Mucosa of rectum (tissue), 2 donors: Measurements from ENCODE around the gene MTUS2.

Source experiments
- H3K27ac ChIP-seq, 2 donors: one replicate each; pipeline ENCODE4 v1.7.0; 2013; ENCODE audit warnings: inconsistent platforms in 2 of 2, low read depth in 2 of 2, low read length in 2 of 2
- H3K27me3 ChIP-seq, 2 donors: one replicate each; pipeline ENCODE4 v1.7.0; 2013; ENCODE audit warnings: low read length in 2 of 2; ENCODE audit not compliant: control insufficient read depth in 2 of 2, insufficient read depth in 2 of 2
- H3K36me3 ChIP-seq, 2 donors: one replicate each; pipeline ENCODE4 v1.7.0; 2013; ENCODE audit warnings: low read length in 2 of 2; ENCODE audit not compliant: control insufficient read depth in 2 of 2, insufficient read depth in 2 of 2
- H3K4me1 ChIP-seq, 2 donors: one replicate each; pipeline ENCODE4 v1.7.0; 2013; ENCODE audit warnings: low read length in 2 of 2, mild to moderate bottlenecking in 1 of 2; ENCODE audit not compliant: control insufficient read depth in 2 of 2, insufficient read depth in 2 of 2
- H3K4me3 ChIP-seq, 2 donors: one replicate each; pipeline ENCODE4 v1.7.0; 2013; ENCODE audit warnings: low read length in 2 of 2
- H3K9ac ChIP-seq, 2 donors: one replicate each; pipeline ENCODE4 v1.7.0; 2013; ENCODE audit warnings: low read length in 2 of 2, low read depth in 1 of 2, mild to moderate bottlenecking in 1 of 2
- H3K9me3 ChIP-seq, 2 donors: one replicate each; pipeline ENCODE4 v1.7.0; 2013; ENCODE audit warnings: low read length in 2 of 2; ENCODE audit not compliant: control insufficient read depth in 2 of 2
- donor health status: healthy.
- donor health status: Normal muscosa, but diverticular disease.

Gene MTUS2

GRCh38 chr13:29423050-29423449 is 602.9 kb downstream of the MTUS2 start:
- no peak overlapping the region for H3K9ac ChIP-seq
- peaks cover 12 to 25% of the 10 kb centered on the region in 2 donors for H3K27me3 ChIP-seq
- no peak overlapping the region for H3K4me3 ChIP-seq
- H3K36me3 ChIP-seq, result no peaks in the 10 kb centered on the region
- no peak overlapping the region for H3K27ac ChIP-seq
- no peaks in the 10 kb centered on the region for H3K4me1 ChIP-seq
- no peaks in the 10 kb centered on the region for H3K9me3 ChIP-seq

- no peak overlapping the region for H3K4me3 ChIP-seq
- H3K9ac ChIP-seq, result no peak overlapping the region
- no peaks in the 10 kb centered on the region for H3K9me3 ChIP-seq
- no peaks in the 10 kb centered on the region for H3K4me1 ChIP-seq
- no peaks in the 10 kb centered on the region for H3K36me3 ChIP-seq
- H3K27ac ChIP-seq, result no peak overlapping the region
- peaks cover 27% of the 10 kb centered on the region in 2 donors for H3K27me3 ChIP-seq
Measured at GRCh38 chr13:29427937-29428309, 607.8 kb downstream of the MTUS2 start.

- H3K9ac ChIP-seq, result no peak overlapping the region
- no peak overlapping the region for H3K27ac ChIP-seq
Measured at GRCh38 chr13:29428310-29429181, 608.4 kb downstream of the MTUS2 start.

GRCh38 chr13:29429286-29429900 is 609.3 kb downstream of the MTUS2 start:
- Histone ChIP-seq H3K27ac (no peak overlapping the region), H3K9me3 (no peaks in the 10 kb centered on the region), H3K36me3 (no peaks in the 10 kb centered on the region), H3K4me1 (no peaks in the 10 kb centered on the region), H3K27me3 (peaks cover 27% of the 10 kb centered on the region in 2 donors), H3K9ac (no peak overlapping the region), H3K4me3 (no peak overlapping the region)

More at GRCh38 chr13:29428310-29429181, 608.4 kb downstream of the MTUS2 start:
- H3K4me3 ChIP-seq, result peak overlapping the region in 1 of 2 donors; percentile 13
- no peaks in the 10 kb centered on the region for H3K4me1 ChIP-seq
- H3K36me3 ChIP-seq, result no peaks in the 10 kb centered on the region
- H3K27me3 ChIP-seq, result peaks cover 27% of the 10 kb centered on the region in 2 donors
- H3K9me3 ChIP-seq, result no peaks in the 10 kb centered on the region

GRCh38 chr13:29434217-29434945 is 614.2 kb downstream of the MTUS2 start:
- H3K9me3 ChIP-seq, result no peaks in the 10 kb centered on the region
- H3K4me3 ChIP-seq, result no peak overlapping the region
- H3K36me3 ChIP-seq, result no peaks in the 10 kb centered on the region
- peaks cover 0 to 4% of the 10 kb centered on the region in 2 donors for H3K27me3 ChIP-seq
- H3K9ac ChIP-seq, result no peak overlapping the region
- H3K4me1 ChIP-seq, result no peaks in the 10 kb centered on the region
- no peak overlapping the region for H3K27ac ChIP-seq

- Histone ChIP-seq H3K36me3 (no peaks in the 10 kb centered on the region), H3K27ac (peak overlapping the region in 1 of 2 donors; percentile 9), H3K9me3 (no peaks in the 10 kb centered on the region), H3K27me3 (no peaks in the 10 kb centered on the region), H3K9ac (no peak overlapping the region), H3K4me3 (no peak overlapping the region), H3K4me1 (no peaks in the 10 kb centered on the region)
Measured at GRCh38 chr13:29435125-29435911, 615.2 kb downstream of the MTUS2 start.

- no peak overlapping the region for H3K27ac ChIP-seq
- no peak overlapping the region for H3K9ac ChIP-seq
- no peaks in the 10 kb centered on the region for H3K27me3 ChIP-seq
- H3K4me3 ChIP-seq, result no peak overlapping the region
- no peaks in the 10 kb centered on the region for H3K4me1 ChIP-seq
- H3K36me3 ChIP-seq, result no peaks in the 10 kb centered on the region
- no peaks in the 10 kb centered on the region for H3K9me3 ChIP-seq
Measured at GRCh38 chr13:29436291-29436690, 616.2 kb downstream of the MTUS2 start.

- no peak overlapping the region for H3K27ac ChIP-seq
- no peaks in the 10 kb centered on the region for H3K36me3 ChIP-seq
- no peaks in the 10 kb centered on the region for H3K9me3 ChIP-seq
- H3K4me3 ChIP-seq, result no peak overlapping the region
- H3K27me3 ChIP-seq, result no peaks in the 10 kb centered on the region
- no peak overlapping the region for H3K9ac ChIP-seq
- no peaks in the 10 kb centered on the region for H3K4me1 ChIP-seq
Measured at GRCh38 chr13:29436721-29437280, 616.7 kb downstream of the MTUS2 start.

GRCh38 chr13:29438769-29439168 is 618.6 kb downstream of the MTUS2 start:
- no peaks in the 10 kb centered on the region for H3K27me3 ChIP-seq
- no peaks in the 10 kb centered on the region for H3K9me3 ChIP-seq
- no peaks in the 10 kb centered on the region for H3K36me3 ChIP-seq
- no peak overlapping the region for H3K27ac ChIP-seq
- H3K9ac ChIP-seq, result no peak overlapping the region
- H3K4me1 ChIP-seq, result no peaks in the 10 kb centered on the region
- H3K4me3 ChIP-seq, result no peak overlapping the region
